OCI-LY1 (cell line): ENCODE data around the gene RETN.

Source experiments
- H2AFZ ChIP-seq: fragments of 200-600 bp; sonication (generic), shearing (Covaris generic); 2 replicates; pipeline ENCODE4 v1.6.0; 2014; ENCODE audit warnings: antibody characterized with exemption, mild to moderate bottlenecking, low read length
- H3F3A ChIP-seq: fragments of 200-600 bp; sonication (generic), shearing (Covaris generic); 2 replicates; pipeline ENCODE4 v1.6.0; 2014; ENCODE audit warnings: mild to moderate bottlenecking, antibody characterized with exemption, low read length, moderate library complexity; ENCODE audit not compliant: insufficient read depth
- H3K27ac ChIP-seq: fragments of 200-600 bp; sonication (generic); 2 replicates; pipeline ENCODE4 v1.5.1; 2014; ENCODE audit warnings: low read length, mixed run types, mild to moderate bottlenecking, low read depth; ENCODE audit not compliant: poor library complexity, severe bottlenecking
- H3K27me3 ChIP-seq: fragments of 200-600 bp; sonication (generic); 2 replicates; pipeline ENCODE4 v1.6.0; 2014; ENCODE audit warnings: antibody characterized with exemption, mild to moderate bottlenecking, low read length, moderate library complexity; ENCODE audit not compliant: insufficient read depth
- H3K36me3 ChIP-seq: fragments of 200-600 bp; sonication (generic); 2 replicates; pipeline ENCODE4 v1.6.1; 2014; ENCODE audit warnings: mild to moderate bottlenecking, antibody characterized with exemption, low read length, moderate library complexity, mixed read lengths; ENCODE audit not compliant: insufficient read depth
- H3K4me1 ChIP-seq: fragments of 200-600 bp; sonication (generic); 2 replicates; pipeline ENCODE4 v1.5.1; 2014; ENCODE audit warnings: mild to moderate bottlenecking, low read length, moderate library complexity; ENCODE audit not compliant: insufficient read depth, severe bottlenecking
- H3K4me2 ChIP-seq: fragments of 200-600 bp; sonication (generic), shearing (Covaris generic); 2 replicates; pipeline ENCODE4 v1.6.1; 2014; ENCODE audit warnings: low read length
- H3K4me3 ChIP-seq: fragments of 200-600 bp; sonication (generic); 2 replicates; pipeline ENCODE4 v1.5.1; 2014; ENCODE audit warnings: low read length, low read depth, mild to moderate bottlenecking, mixed read lengths; ENCODE audit not compliant: poor library complexity, severe bottlenecking
- H3K79me2 ChIP-seq: fragments of 200-600 bp; shearing (Covaris generic); 2 replicates; pipeline ENCODE4 v1.6.1; 2016; ENCODE audit warnings: mixed run types, low read length, mixed read lengths; ENCODE audit not compliant: insufficient read depth
- H3K9ac ChIP-seq: fragments of 200-600 bp; sonication (generic), shearing (Covaris generic); 2 replicates; pipeline ENCODE4 v1.6.1; 2014; ENCODE audit warnings: mild to moderate bottlenecking, low read length, mixed read lengths
- H3K9me2 ChIP-seq: fragments of 200-600 bp; sonication (generic), shearing (Covaris generic); 2 replicates; pipeline ENCODE4 v1.6.1; 2014; ENCODE audit warnings: low read depth, mild to moderate bottlenecking, low read length, mixed read lengths
- H3K9me3 ChIP-seq: fragments of 200-600 bp; shearing (Covaris generic); 2 replicates; pipeline ENCODE4 v1.6.1; 2014; ENCODE audit warnings: low read length, mixed read lengths
- H4K20me1 ChIP-seq: fragments of 200-600 bp; sonication (generic), shearing (Covaris generic); 2 replicates; pipeline ENCODE4 v1.6.0; 2016; ENCODE audit warnings: mild to moderate bottlenecking, low read length; ENCODE audit not compliant: insufficient read depth
- CTCF ChIP-seq: fragments of 200-600 bp; sonication (generic), shearing (Covaris generic); IDR thresholded peaks from 2 replicates; pipeline ENCODE4 v1.5.1; 2017; ENCODE audit warnings: mild to moderate bottlenecking, antibody characterized with exemption, low read length, moderate library complexity, mixed read lengths
- EZH2 ChIP-seq: fragments of 200-600 bp; sonication (generic), shearing (Covaris generic); IDR thresholded peaks from 2 replicates; pipeline ENCODE4 v1.8.0; 2017; ENCODE audit warnings: borderline replicate concordance, mixed run types, mild to moderate bottlenecking, antibody characterized with exemption, low read length, moderate library complexity, mixed read lengths

The RETN gene

GRCh38 chr19:7639863-7640348 lies 28.9 kb upstream of the RETN start:
- H3K9me2 ChIP-seq, result no peaks in the 10 kb centered on the region
- H3K27ac ChIP-seq, result no peak overlapping the region
- TF ChIP-seq EZH2, result no peak
- no peak for TF ChIP-seq CTCF

GRCh38 chr19:7640803-7641202 lies 28.0 kb upstream of the RETN start:
- no peak overlapping the region for H2AFZ ChIP-seq
- peaks cover 9% of the 10 kb centered on the region for H3K36me3 ChIP-seq
- H3K4me3 ChIP-seq, result no peak overlapping the region
- H3K4me1 ChIP-seq, result peaks cover 13% of the 10 kb centered on the region
- H3K27me3 ChIP-seq, result no peaks in the 10 kb centered on the region
- no peaks in the 10 kb centered on the region for H4K20me1 ChIP-seq
- no peaks in the 10 kb centered on the region for H3K9me2 ChIP-seq
- no peaks in the 10 kb centered on the region for H3K79me2 ChIP-seq
- no peak overlapping the region for H3K4me2 ChIP-seq
- no peaks in the 10 kb centered on the region; the same call in 1 of the 2 replicates for H3F3A ChIP-seq
- H3K9ac ChIP-seq, result no peak overlapping the region
- no peaks in the 10 kb centered on the region for H3K9me3 ChIP-seq
- TF ChIP-seq CTCF, result no peak
- no peak for TF ChIP-seq EZH2
- H3K27ac ChIP-seq, result no peak overlapping the region

More at GRCh38 chr19:7639863-7640348, 28.9 kb upstream of the RETN start:
- H3K9me3 ChIP-seq, result no peaks in the 10 kb centered on the region
- no peak overlapping the region for H2AFZ ChIP-seq
- H3K4me3 ChIP-seq, result no peak overlapping the region
- peaks cover 13% of the 10 kb centered on the region for H3K4me1 ChIP-seq
- no peak overlapping the region for H3K4me2 ChIP-seq
- no peaks in the 10 kb centered on the region for H4K20me1 ChIP-seq
- peaks cover 6% of the 10 kb centered on the region for H3K36me3 ChIP-seq
- H3K9ac ChIP-seq, result no peak overlapping the region
- H3K27me3 ChIP-seq, result no peaks in the 10 kb centered on the region
- H3F3A ChIP-seq, result no peaks in the 10 kb centered on the region; the same call in 1 of the 2 replicates
- H3K79me2 ChIP-seq, result no peaks in the 10 kb centered on the region

- Histone ChIP-seq H3K4me3 (no peak overlapping the region), H3K27me3 (no peaks in the 10 kb centered on the region), H3K27ac (no peak overlapping the region), H3K9me3 (no peaks in the 10 kb centered on the region), H3K36me3 (peaks cover 12% of the 10 kb centered on the region), H3F3A (no peaks in the 10 kb centered on the region; the same call in 1 of the 2 replicates), H3K9ac (no peak overlapping the region), H4K20me1 (no peaks in the 10 kb centered on the region), H3K79me2 (no peaks in the 10 kb centered on the region), H3K4me2 (no peak overlapping the region), H3K4me1 (peaks cover 11% of the 10 kb centered on the region), H3K9me2 (no peaks in the 10 kb centered on the region), H2AFZ (no peak overlapping the region)
- TF ChIP-seq CTCF, result peak; percentile 25; the same call in 1 of the 2 replicates
- no peak for TF ChIP-seq EZH2
These were observed 27.3 kb upstream of the RETN start for GRCh38 chr19:7641290-7642276.
